ENCODE data around the gene TOP2B.

TOP2B gene

GRCh38 chr3:25558796-25559195 is 105.9 kb downstream of the TOP2B start:
- Histone ChIP-seq H3K27ac (ENCODE audit: low read length) (no peak overlapping the region), H3K4me2 (ENCODE audit: low read length) (no peak overlapping the region), H3K4me1 (ENCODE audit: low read length) (no peaks in the 10 kb centered on the region), H3K27me3 (ENCODE audit: low read depth, low read length) (peaks cover 14% of the 10 kb centered on the region), H3K9me3 (ENCODE audit: insufficient read depth, low read length) (no peaks in the 10 kb centered on the region), H2AFZ (ENCODE audit: low read depth, low read length) (no peak overlapping the region), H3K9ac (ENCODE audit: low read length) (no peak overlapping the region), H3K36me3 (replicated peaks; ENCODE audit: low read depth, low read length) (no peaks in the 10 kb centered on the region), H4K20me1 (ENCODE audit: insufficient read depth, low read length) (no peaks in the 10 kb centered on the region), H3K79me2 (ENCODE audit: low read length) (no peaks in the 10 kb centered on the region), H3K4me3 (ENCODE audit: low read length) (no peak overlapping the region)
- no peak for TF ChIP-seq EZH2phosphoT487 (IDR thresholded peaks at IDR 0.05; ENCODE audit: low read depth)
- TF ChIP-seq CTCF (IDR thresholded peaks at IDR 0.05; ENCODE audit: low read depth, low read length): no peak

GRCh38 chr3:25558121-25558520 is 106.6 kb downstream of the TOP2B start:
- no peaks in the 10 kb centered on the region for H4K20me1 ChIP-seq (ENCODE audit: insufficient read depth, low read length)
- no peak overlapping the region for H3K4me2 ChIP-seq (ENCODE audit: low read length)
- H3K27me3 ChIP-seq (ENCODE audit: low read depth, low read length): peaks cover 12% of the 10 kb centered on the region
- H3K9ac ChIP-seq (ENCODE audit: low read length): no peak overlapping the region
- H2AFZ ChIP-seq (ENCODE audit: low read depth, low read length): no peak overlapping the region
- no peaks in the 10 kb centered on the region for H3K9me3 ChIP-seq (ENCODE audit: insufficient read depth, low read length)
- no peaks in the 10 kb centered on the region for H3K79me2 ChIP-seq (ENCODE audit: low read length)
- no peak for TF ChIP-seq CTCF (IDR thresholded peaks at IDR 0.05; ENCODE audit: low read depth, low read length)
- no peak for TF ChIP-seq EZH2phosphoT487 (IDR thresholded peaks at IDR 0.05; ENCODE audit: low read depth)
- no peaks in the 10 kb centered on the region for H3K4me1 ChIP-seq (ENCODE audit: low read length)
- H3K4me3 ChIP-seq (ENCODE audit: low read length): no peak overlapping the region
- H3K27ac ChIP-seq (ENCODE audit: low read length): no peak overlapping the region
- H3K36me3 ChIP-seq (replicated peaks; ENCODE audit: low read depth, low read length): no peaks in the 10 kb centered on the region

- Histone ChIP-seq H3K9me3 (ENCODE audit: insufficient read depth, low read length) (no peaks in the 10 kb centered on the region), H3K9ac (ENCODE audit: low read length) (no peak overlapping the region), H3K27ac (ENCODE audit: low read length) (no peak overlapping the region), H3K27me3 (ENCODE audit: low read depth, low read length) (peaks cover 9% of the 10 kb centered on the region; the same call in 1 of the 2 replicates), H3K4me1 (ENCODE audit: low read length) (no peaks in the 10 kb centered on the region), H3K4me3 (ENCODE audit: low read length) (no peak overlapping the region), H3K36me3 (replicated peaks; ENCODE audit: low read depth, low read length) (no peaks in the 10 kb centered on the region), H4K20me1 (ENCODE audit: insufficient read depth, low read length) (no peaks in the 10 kb centered on the region), H2AFZ (ENCODE audit: low read depth, low read length) (no peak overlapping the region), H3K4me2 (ENCODE audit: low read length) (no peak overlapping the region), H3K79me2 (ENCODE audit: low read length) (no peaks in the 10 kb centered on the region)
- TF ChIP-seq EZH2phosphoT487 (IDR thresholded peaks at IDR 0.05; ENCODE audit: low read depth) (no peak), CTCF (IDR thresholded peaks at IDR 0.05; ENCODE audit: low read depth, low read length) (no peak)
Measured at GRCh38 chr3:25557694-25558093, 107.0 kb downstream of the TOP2B start.

GRCh38 chr3:25556447-25556846 is 108.3 kb downstream of the TOP2B start:
- no peak overlapping the region for H3K9ac ChIP-seq (ENCODE audit: low read length)
- H3K4me1 ChIP-seq (ENCODE audit: low read length): no peaks in the 10 kb centered on the region
- no peak overlapping the region for H3K4me2 ChIP-seq (ENCODE audit: low read length)
- H3K27me3 ChIP-seq (ENCODE audit: low read depth, low read length): peaks cover 9% of the 10 kb centered on the region; the same call in 1 of the 2 replicates
- no peak overlapping the region for H3K4me3 ChIP-seq (ENCODE audit: low read length)
- H3K79me2 ChIP-seq (ENCODE audit: low read length): no peaks in the 10 kb centered on the region
- H3K9me3 ChIP-seq (ENCODE audit: insufficient read depth, low read length): no peaks in the 10 kb centered on the region
- H4K20me1 ChIP-seq (ENCODE audit: insufficient read depth, low read length): no peaks in the 10 kb centered on the region
- H3K36me3 ChIP-seq (replicated peaks; ENCODE audit: low read depth, low read length): no peaks in the 10 kb centered on the region
- no peak overlapping the region for H3K27ac ChIP-seq (ENCODE audit: low read length)
- 0 out of 2 replicates have a peak, but pooled peaks have one; percentile 12 for TF ChIP-seq CTCF (IDR thresholded peaks at IDR 0.05; ENCODE audit: low read depth, low read length)
- no peak for TF ChIP-seq EZH2phosphoT487 (IDR thresholded peaks at IDR 0.05; ENCODE audit: low read depth)
- H2AFZ ChIP-seq (ENCODE audit: low read depth, low read length): no peak overlapping the region
